HEK293 (cell line): ENCODE results near the gene JMJD7.
A peak's percentile ranks its signal among the peaks of the same experiment; 100 is the strongest.

ENCODE experiments used
- CTCF ChIA-PET: fragments of 350-600 bp; formaldehyde crosslinking; extraction: SDS; loops from one replicate; lab custom pipeline; 2021; ENCODE audit warnings: antibody characterized with exemption; lab: Yijun Ruan, JAX
- POLR2A ChIA-PET: fragments of 300-600 bp; formaldehyde crosslinking; extraction: SDS; loops from one replicate; lab custom pipeline; 2020; ENCODE audit warnings: antibody characterized with exemption, inconsistent platforms; lab: Yijun Ruan, JAX
- H3K27ac ChIP-seq: fragments of 200-500 bp; sonication (Bioruptor generic); 2 replicates; pipeline ENCODE4 v1.5.1; 2014; ENCODE audit warnings: low read depth, low read length, control low read depth, inconsistent platforms; ENCODE audit errors: extremely low read depth
- H3K36me3 ChIP-seq, 2 experiments: fragments of 200-500 bp in 1 of 2; sonication (Bioruptor generic) in 1 of 2; 1 replicate in 1 of 2; 2 replicates in 1 of 2; pipeline ENCODE4 v1.5.1; 2014 to 2017; ENCODE audit warnings: inconsistent platforms in 2 of 2, low read length in 2 of 2; ENCODE audit not compliant: control insufficient read depth in 2 of 2, insufficient read depth in 1 of 2
- H3K4me1 ChIP-seq: fragments of 200-500 bp; sonication (Bioruptor generic); 2 replicates; pipeline ENCODE4 v1.5.1; 2014; ENCODE audit warnings: mild to moderate bottlenecking, low read length, inconsistent platforms; ENCODE audit not compliant: control insufficient read depth, insufficient read depth
- H3K4me3 ChIP-seq: 2 replicates; pipeline ENCODE4 v1.5.1; 2011; ENCODE audit warnings: low read depth, mild to moderate bottlenecking, control low read depth, low read length, moderate library complexity
- H3K9me3 ChIP-seq: fragments of 200-500 bp; sonication (Bioruptor generic); 2 replicates; pipeline ENCODE4 v1.5.1; 2014; ENCODE audit warnings: low read depth, low read length, inconsistent platforms; ENCODE audit not compliant: control insufficient read depth, insufficient read depth
- GLI4 ChIP-seq: fragments of 450-650 bp; formaldehyde crosslinking; IDR thresholded peaks from 2 replicates; pipeline ENCODE4 v1.5.1; 2016; ENCODE audit warnings: missing biosample characterization, missing genetic modification characterization
- KLF7 ChIP-seq: fragments of 450-650 bp; formaldehyde crosslinking; IDR thresholded peaks from 2 replicates; pipeline ENCODE4 v1.5.1; 2016; ENCODE audit warnings: missing biosample characterization, missing genetic modification characterization, borderline replicate concordance
- MZF1 ChIP-seq: fragments of 450-650 bp; formaldehyde crosslinking; IDR thresholded peaks from 2 replicates; pipeline ENCODE4 v1.5.1; 2017; ENCODE audit warnings: missing biosample characterization, missing genetic modification characterization, borderline replicate concordance
- OVOL3 ChIP-seq: fragments of 450-650 bp; formaldehyde crosslinking; IDR thresholded peaks from 2 replicates; pipeline ENCODE4 v1.5.1; 2016; ENCODE audit warnings: missing biosample characterization, missing genetic modification characterization
- SP2 ChIP-seq: fragments of 450-650 bp; formaldehyde crosslinking; IDR thresholded peaks from 2 replicates; pipeline ENCODE4 v1.5.1; 2016; ENCODE audit warnings: missing biosample characterization, missing genetic modification characterization
- SP3 ChIP-seq: fragments of 450-650 bp; formaldehyde crosslinking; IDR thresholded peaks from 2 replicates; pipeline ENCODE4 v1.5.1; 2016; ENCODE audit warnings: missing biosample characterization, missing genetic modification characterization
- TRIM28 ChIP-seq: IDR thresholded peaks from 2 replicates; pipeline ENCODE4 v1.6.1; 2011; ENCODE audit warnings: low read length, control low read depth, borderline replicate concordance
- ZBTB17 ChIP-seq: fragments of 450-650 bp; formaldehyde crosslinking; IDR thresholded peaks from 2 replicates; pipeline ENCODE4 v1.5.1; 2016; ENCODE audit warnings: missing biosample characterization, missing genetic modification characterization
- ZBTB20 ChIP-seq: fragments of 450-650 bp; formaldehyde crosslinking; IDR thresholded peaks from 2 replicates; pipeline ENCODE4 v1.5.1; 2016; ENCODE audit warnings: missing biosample characterization, missing genetic modification characterization
- ZBTB7A ChIP-seq: fragments of 450-650 bp; formaldehyde crosslinking; IDR thresholded peaks from 2 replicates; pipeline ENCODE4 v1.5.1; 2016; ENCODE audit warnings: low read depth, missing biosample characterization, missing genetic modification characterization
- ZEB2 ChIP-seq: fragments of 450-650 bp; formaldehyde crosslinking; IDR thresholded peaks from 2 replicates; pipeline ENCODE4 v1.5.1; 2016; ENCODE audit warnings: missing biosample characterization, missing genetic modification characterization
- ZFHX2 ChIP-seq: fragments of 450-650 bp; formaldehyde crosslinking; conservative IDR thresholded peaks from 2 replicates; pipeline ENCODE4 v1.5.1; 2016; ENCODE audit warnings: missing biosample characterization, missing genetic modification characterization
- ZFP41 ChIP-seq: fragments of 450-650 bp; formaldehyde crosslinking; IDR thresholded peaks from 2 replicates; pipeline ENCODE4 v1.5.1; 2016; ENCODE audit warnings: missing biosample characterization, missing genetic modification characterization, borderline replicate concordance
- ZNF138 ChIP-seq: fragments of 450-650 bp; formaldehyde crosslinking; IDR thresholded peaks from 2 replicates; pipeline ENCODE4 v1.5.1; 2016; ENCODE audit warnings: missing biosample characterization, missing genetic modification characterization, borderline replicate concordance
- ZNF140 ChIP-seq: fragments of 450-650 bp; formaldehyde crosslinking; IDR thresholded peaks from 2 replicates; pipeline ENCODE4 v1.5.1; 2016; ENCODE audit warnings: missing biosample characterization, missing genetic modification characterization
- ZNF157 ChIP-seq: fragments of 450-650 bp; formaldehyde crosslinking; IDR thresholded peaks from 2 replicates; pipeline ENCODE4 v1.5.1; 2016; ENCODE audit warnings: missing biosample characterization, missing genetic modification characterization
- ZNF175 ChIP-seq: fragments of 450-650 bp; formaldehyde crosslinking; IDR thresholded peaks from 2 replicates; pipeline ENCODE4 v1.5.1; 2016; ENCODE audit warnings: missing biosample characterization, missing genetic modification characterization
- ZNF184 ChIP-seq: fragments of 450-650 bp; IDR thresholded peaks from 2 replicates; pipeline ENCODE4 v1.5.1; 2018; ENCODE audit warnings: missing biosample characterization, mild to moderate bottlenecking, missing genetic modification characterization
- ZNF24 ChIP-seq: fragments of 450-650 bp; formaldehyde crosslinking; IDR thresholded peaks from 2 replicates; pipeline ENCODE4 v1.5.1; 2016; ENCODE audit warnings: missing biosample characterization, missing genetic modification characterization
- ZNF248 ChIP-seq: fragments of 450-650 bp; formaldehyde crosslinking; IDR thresholded peaks from 2 replicates; pipeline ENCODE4 v1.5.1; 2017; ENCODE audit warnings: missing biosample characterization, missing genetic modification characterization
- ZNF324 ChIP-seq: fragments of 450-650 bp; formaldehyde crosslinking; IDR thresholded peaks from 2 replicates; pipeline ENCODE4 v1.5.1; 2016; ENCODE audit warnings: missing biosample characterization, missing genetic modification characterization
- ZNF558 ChIP-seq: fragments of 450-650 bp; formaldehyde crosslinking; IDR thresholded peaks from 2 replicates; pipeline ENCODE4 v1.5.1; 2016; ENCODE audit warnings: missing biosample characterization, missing genetic modification characterization
- ZNF596 ChIP-seq: fragments of 450-650 bp; IDR thresholded peaks from 2 replicates; pipeline ENCODE4 v1.5.0; 2018; ENCODE audit warnings: missing biosample characterization, mild to moderate bottlenecking, missing genetic modification characterization, moderate library complexity
- ZNF600 ChIP-seq: fragments of 450-650 bp; formaldehyde crosslinking; IDR thresholded peaks from 2 replicates; pipeline ENCODE4 v1.5.1; 2016; ENCODE audit warnings: missing biosample characterization, missing genetic modification characterization
- ZNF747 ChIP-seq: fragments of 450-650 bp; formaldehyde crosslinking; IDR thresholded peaks from 2 replicates; pipeline ENCODE4 v1.5.1; 2016; ENCODE audit warnings: missing biosample characterization, missing genetic modification characterization
- ZNF777 ChIP-seq: fragments of 450-650 bp; formaldehyde crosslinking; IDR thresholded peaks from 2 replicates; pipeline ENCODE4 v1.5.1; 2017; ENCODE audit warnings: missing biosample characterization, missing genetic modification characterization, borderline replicate concordance
- ZNF785 ChIP-seq: fragments of 450-650 bp; formaldehyde crosslinking; IDR thresholded peaks from 2 replicates; pipeline ENCODE4 v1.5.1; 2016; ENCODE audit warnings: missing biosample characterization, missing genetic modification characterization
- ZSCAN30 ChIP-seq: fragments of 450-650 bp; IDR thresholded peaks from 2 replicates; pipeline ENCODE4 v1.5.1; 2018; ENCODE audit warnings: missing biosample characterization, mild to moderate bottlenecking, missing genetic modification characterization, moderate library complexity
- TF ChIP-seq, protein P1 (sequence below): fragments of 450-650 bp; formaldehyde crosslinking; IDR thresholded peaks from 2 replicates; pipeline ENCODE4 v1.5.1; 2017; ENCODE audit warnings: missing biosample characterization, missing genetic modification characterization
- TF ChIP-seq, protein P2 (sequence below): fragments of 450-650 bp; formaldehyde crosslinking; IDR thresholded peaks from 2 replicates; pipeline ENCODE4 v1.5.1; 2016; ENCODE audit warnings: missing biosample characterization, missing genetic modification characterization

The JMJD7 gene

DNA sequence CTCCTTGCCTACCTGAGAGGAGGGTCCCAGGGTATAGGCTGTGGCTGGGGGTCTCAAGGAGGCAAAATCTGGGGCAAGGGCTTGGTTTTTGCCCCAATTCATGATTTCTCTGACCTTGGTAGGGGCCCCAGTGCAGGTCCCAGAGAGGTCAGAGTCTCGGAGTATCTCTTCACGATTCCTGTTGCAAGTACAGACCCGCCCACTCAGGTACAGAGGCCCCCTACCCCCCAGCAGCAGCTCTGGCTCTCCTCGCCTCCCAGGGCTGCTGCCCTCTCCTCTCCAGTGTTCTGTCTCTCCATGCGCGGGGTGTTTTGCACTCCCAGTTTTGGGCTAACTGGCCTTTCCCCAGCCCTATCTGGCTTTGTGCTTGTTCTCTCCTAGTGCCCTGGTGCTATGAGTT is 5.4 kb upstream of the JMJD7 start (continued):
- TF ChIP-seq ZNF157, result no peak

DNA sequence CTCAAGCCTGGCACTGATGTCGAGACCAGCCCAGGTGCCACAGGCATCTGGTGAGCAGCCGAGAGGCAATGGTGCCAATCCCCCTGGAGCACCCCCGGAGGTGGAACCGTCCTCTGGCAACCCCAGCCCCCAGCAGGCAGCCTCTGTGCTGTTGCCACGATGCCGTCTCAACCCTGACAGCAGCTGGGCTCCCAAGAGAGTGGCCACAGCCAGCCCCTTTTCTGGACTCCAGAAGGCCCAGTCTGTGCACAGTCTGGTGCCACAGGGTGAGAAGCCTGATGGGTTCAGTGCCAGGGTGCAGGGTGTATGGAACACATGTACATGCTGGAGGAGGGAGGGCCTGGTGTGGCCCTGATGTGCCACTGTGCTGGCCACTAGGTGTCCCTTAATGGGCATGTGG is 4.9 kb upstream of the JMJD7 start:
- ChIA-PET POLR2A (no interaction called here), CTCF (interaction anchor here (0.7 to 2.1 kb wide), 2 partner anchors 11 to 150 kb away, joined by 4 to 7 read pairs; no protein-coding TSS in a partner anchor)
- Histone ChIP-seq H3K9me3 (no peaks in the 10 kb centered on the region), H3K27ac (no peak overlapping the region), H3K4me1 (no peaks in the 10 kb centered on the region), H3K4me3 (no peak overlapping the region), H3K36me3 (peaks cover 0 to 48% of the 10 kb centered on the region in 2 experiments; a peak in 1 of 3 replicates)
- TF ChIP-seq TRIM28, result no peak
- no peak for TF ChIP-seq ZNF184 (tag by site-specific recombination)
- no peak for TF ChIP-seq ZNF138
- TF ChIP-seq ZNF558 (tag by site-specific recombination), result no peak
- TF ChIP-seq ZNF600 (tag by site-specific recombination), result 0 out of 2 replicates have a peak, but pooled peaks have one; percentile 8
- no peak for TF ChIP-seq ZNF140 (tag by site-specific recombination)

DNA sequence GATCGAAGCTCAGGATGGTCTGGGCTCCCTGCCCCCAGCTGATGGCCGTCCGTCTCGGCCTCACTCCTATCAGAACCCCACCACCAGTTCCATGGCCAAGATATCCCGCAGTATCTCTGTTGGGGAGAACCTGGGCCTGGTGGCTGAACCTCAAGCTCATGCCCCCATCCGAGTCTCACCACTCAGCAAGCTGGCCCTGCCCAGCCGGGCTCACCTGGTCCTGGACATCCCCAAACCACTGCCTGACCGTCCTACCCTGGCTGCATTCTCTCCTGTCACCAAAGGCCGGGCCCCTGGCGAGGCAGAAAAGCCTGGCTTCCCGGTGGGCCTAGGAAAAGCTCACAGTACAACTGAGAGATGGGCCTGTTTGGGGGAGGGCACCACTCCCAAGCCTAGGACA is 4.4 kb upstream of the JMJD7 start:
- ChIA-PET CTCF (interaction anchor here (0.7 to 2.1 kb wide), 2 partner anchors 12 to 150 kb away, joined by 4 to 7 read pairs; no protein-coding TSS in a partner anchor), POLR2A (no interaction called here)
- Histone ChIP-seq H3K4me3 (no peak overlapping the region), H3K9me3 (no peaks in the 10 kb centered on the region), H3K4me1 (no peaks in the 10 kb centered on the region), H3K27ac (no peak overlapping the region)
- TF ChIP-seq SP3 (tag by site-specific recombination) (no peak), ZNF324 (tag by site-specific recombination) (no peak), OVOL3 (no peak), ZNF747 (tag by site-specific recombination) (no peak), MZF1 (tag by site-specific recombination) (no peak), ZBTB7A (tag by site-specific recombination) (no peak)
- TF ChIP-seq, protein P1, sequence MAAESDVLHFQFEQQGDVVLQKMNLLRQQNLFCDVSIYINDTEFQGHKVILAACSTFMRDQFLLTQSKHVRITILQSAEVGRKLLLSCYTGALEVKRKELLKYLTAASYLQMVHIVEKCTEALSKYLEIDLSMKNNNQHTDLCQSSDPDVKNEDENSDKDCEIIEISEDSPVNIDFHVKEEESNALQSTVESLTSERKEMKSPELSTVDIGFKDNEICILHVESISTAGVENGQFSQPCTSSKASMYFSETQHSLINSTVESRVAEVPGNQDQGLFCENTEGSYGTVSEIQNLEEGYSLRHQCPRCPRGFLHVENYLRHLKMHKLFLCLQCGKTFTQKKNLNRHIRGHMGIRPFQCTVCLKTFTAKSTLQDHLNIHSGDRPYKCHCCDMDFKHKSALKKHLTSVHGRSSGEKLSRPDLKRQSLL (tag by site-specific recombination), result no peak
- TF ChIP-seq, all 188 proteins: peak for 0
- H3K36me3 ChIP-seq, result peaks cover 0 to 42% of the 10 kb centered on the region in 2 experiments; a peak in 1 of 3 replicates

DNA sequence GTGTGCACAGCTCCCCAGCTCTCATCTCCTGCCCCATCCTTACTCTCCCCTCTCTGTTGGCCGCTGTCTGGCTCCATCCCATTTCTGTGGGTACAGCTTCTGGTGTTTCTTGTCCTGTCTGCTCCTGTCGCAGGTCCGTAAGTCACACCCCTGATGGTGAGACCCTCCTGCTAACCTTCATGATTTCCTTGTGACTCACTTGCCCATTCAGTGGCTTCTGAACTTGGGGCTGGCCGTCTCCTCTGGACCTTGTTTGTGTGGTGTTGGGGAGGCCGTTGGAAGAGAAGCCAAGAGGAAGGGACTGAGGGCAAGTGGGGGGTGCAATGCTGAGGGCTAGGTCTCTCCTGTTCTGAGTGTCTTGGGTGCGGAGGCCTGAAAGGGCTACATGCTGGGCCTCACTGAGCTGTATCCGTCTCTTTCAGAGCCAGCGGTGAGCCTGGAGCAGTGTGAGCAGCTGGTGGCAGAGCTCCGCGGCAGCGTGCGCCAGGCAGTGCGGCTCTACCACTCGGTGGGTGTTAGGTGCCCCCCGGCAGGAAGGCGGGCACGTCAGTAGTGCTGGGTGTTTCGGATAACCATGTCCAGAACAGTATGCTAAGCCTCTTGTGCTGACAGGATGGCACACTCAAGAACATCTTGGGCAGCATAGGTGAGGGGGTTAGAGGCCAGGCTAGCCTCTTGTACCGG is 3.7 kb upstream of the JMJD7 start:
- Histone ChIP-seq H3K36me3 (peaks cover 0 to 35% of the 10 kb centered on the region in 2 experiments; a peak in 1 of 3 replicates), H3K4me3 (no peak overlapping the region), H3K27ac (no peak overlapping the region), H3K4me1 (no peaks in the 10 kb centered on the region), H3K9me3 (no peaks in the 10 kb centered on the region)
- TF ChIP-seq, protein P2, sequence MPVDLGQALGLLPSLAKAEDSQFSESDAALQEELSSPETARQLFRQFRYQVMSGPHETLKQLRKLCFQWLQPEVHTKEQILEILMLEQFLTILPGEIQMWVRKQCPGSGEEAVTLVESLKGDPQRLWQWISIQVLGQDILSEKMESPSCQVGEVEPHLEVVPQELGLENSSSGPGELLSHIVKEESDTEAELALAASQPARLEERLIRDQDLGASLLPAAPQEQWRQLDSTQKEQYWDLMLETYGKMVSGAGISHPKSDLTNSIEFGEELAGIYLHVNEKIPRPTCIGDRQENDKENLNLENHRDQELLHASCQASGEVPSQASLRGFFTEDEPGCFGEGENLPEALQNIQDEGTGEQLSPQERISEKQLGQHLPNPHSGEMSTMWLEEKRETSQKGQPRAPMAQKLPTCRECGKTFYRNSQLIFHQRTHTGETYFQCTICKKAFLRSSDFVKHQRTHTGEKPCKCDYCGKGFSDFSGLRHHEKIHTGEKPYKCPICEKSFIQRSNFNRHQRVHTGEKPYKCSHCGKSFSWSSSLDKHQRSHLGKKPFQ (tag by site-specific recombination), result no peak
- TF ChIP-seq ZNF175 (no peak), ZBTB20 (no peak), ZFP41 (tag by site-specific recombination) (no peak), ZNF248 (no peak), ZBTB17 (tag by site-specific recombination) (no peak), ZNF785 (tag by site-specific recombination) (no peak), ZNF596 (tag by site-specific recombination) (no peak), ZBTB7A (tag by site-specific recombination) (no peak), ZEB2 (no peak), SP2 (no peak), GLI4 (tag by site-specific recombination) (no peak), ZNF777 (tag by site-specific recombination) (no peak), KLF7 (tag by site-specific recombination) (no peak), ZNF24 (tag by site-specific recombination) (no peak), ZFHX2 (no peak), ZSCAN30 (no peak)
- CTCF ChIA-PET, result interaction anchor here (1.1 to 2.1 kb wide), 2 partner anchors 13 to 79 kb away, joined by 3 to 7 read pairs; no protein-coding TSS in a partner anchor
- POLR2A ChIA-PET, result no interaction called here
